GM06990 (cell line): ENCODE data around the gene ITGB8.

ENCODE experiments used
- DNase-seq: peaks from one replicate; pipeline ENCODE4 v3.0.0-alpha.2; 2011; ENCODE audit not compliant: insufficient read length; ENCODE audit errors: extremely low read depth
- H3K27me3 ChIP-seq: replicated peaks from 2 replicates; pipeline ENCODE4 v1.6.0; 2011; ENCODE audit warnings: low read length; ENCODE audit not compliant: control insufficient read depth, insufficient read depth
- H3K36me3 ChIP-seq: 2 replicates; pipeline ENCODE4 v1.5.1; 2011; ENCODE audit warnings: low read length; ENCODE audit not compliant: control insufficient read depth, insufficient read depth
- H3K4me3 ChIP-seq: replicated peaks from 2 replicates; pipeline ENCODE4 v1.5.1; 2011; ENCODE audit warnings: low read depth, mild to moderate bottlenecking, control low read depth, low read length
- CTCF ChIP-seq: IDR thresholded peaks from 2 replicates; pipeline ENCODE4 v1.5.1; 2011; ENCODE audit warnings: low read length, control low read depth, mild to moderate bottlenecking, inconsistent platforms; ENCODE audit not compliant: insufficient read depth, poor library complexity, severe bottlenecking

ITGB8 gene

GRCh38 chr7:20305726-20306125, 25.0 kb upstream of the ITGB8 start:
- TF ChIP-seq CTCF: no peak
- Histone ChIP-seq H3K27me3 (no peaks in the 10 kb centered on the region), H3K36me3 (no peaks in the 10 kb centered on the region), H3K4me3 (no peak overlapping the region)
- DNase-seq: no peak

- Histone ChIP-seq H3K27me3 (no peaks in the 10 kb centered on the region), H3K4me3 (no peak overlapping the region), H3K36me3 (no peaks in the 10 kb centered on the region)
- no peak for TF ChIP-seq CTCF
- no peak for DNase-seq
Measured at GRCh38 chr7:20306180-20306946, 24.3 kb upstream of the ITGB8 start.

- H3K36me3 ChIP-seq: no peaks in the 10 kb centered on the region
- TF ChIP-seq CTCF: no peak
- H3K27me3 ChIP-seq: no peaks in the 10 kb centered on the region
- no peak for DNase-seq
- no peak overlapping the region for H3K4me3 ChIP-seq
Measured at GRCh38 chr7:20307119-20307518, 23.6 kb upstream of the ITGB8 start.

GRCh38 chr7:20307901-20308300, 22.8 kb upstream of the ITGB8 start:
- DNase-seq: no peak
- no peak for TF ChIP-seq CTCF
- Histone ChIP-seq H3K27me3 (no peaks in the 10 kb centered on the region), H3K36me3 (no peaks in the 10 kb centered on the region), H3K4me3 (no peak overlapping the region)

GRCh38 chr7:20310301-20310700, 20.4 kb upstream of the ITGB8 start:
- Histone ChIP-seq H3K4me3 (no peak overlapping the region), H3K27me3 (no peaks in the 10 kb centered on the region), H3K36me3 (no peaks in the 10 kb centered on the region)
- no peak for DNase-seq
- TF ChIP-seq CTCF: no peak
